Umbilical cord (tissue), 2 donors: ENCODE data around the gene TOLLIP. TPM values are rescaled to one million over a fixed set of nuclear protein-coding genes. Genes with fewer than 3 reads are reported as not detected.
"Not testable (repeated sequence)": the region's sequence is repeated elsewhere in the genome, so short reads cannot be mapped to it uniquely, and the experiment has no call there.

Experiments used
- DNase-seq: peaks from one replicate; pipeline ENCODE4 v3.0.0-alpha.2; 2015; ENCODE audit warnings: low spot score
- total RNA-seq: library from RNA; depleted of rRNA; stranded (reverse); fragments of >200 nt; gene quantifications from one replicate; pipeline ENCODE4 v1.2.3, GENCODE V29; 2014; ENCODE audit warnings: low replicate concordance; ENCODE audit not compliant: insufficient read depth

TOLLIP gene
- total RNA-seq, 1 donor from 2014 or later = 16.9 TPM

GRCh38 chr11:1344056-1344635 lies 34.7 kb upstream of the TOLLIP start:
- DNase-seq = no peak

- no peak for DNase-seq
These were observed 34.1 kb upstream of the TOLLIP start for GRCh38 chr11:1343391-1344055.

GRCh38 chr11:1342946-1343345 lies 33.5 kb upstream of the TOLLIP start:
- no peak for DNase-seq

GRCh38 chr11:1341928-1342524 lies 32.6 kb upstream of the TOLLIP start:
- peak; percentile 30 for DNase-seq

- DNase-seq = not testable (repeated sequence)
These were observed 31.8 kb upstream of the TOLLIP start for GRCh38 chr11:1341226-1341625.

GRCh38 chr11:1340111-1340510 lies 30.7 kb upstream of the TOLLIP start:
- DNase-seq = no peak

GRCh38 chr11:1339066-1339675 lies 29.7 kb upstream of the TOLLIP start:
- DNase-seq = no peak

- DNase-seq = no peak
These were observed 29.0 kb upstream of the TOLLIP start for GRCh38 chr11:1338201-1339065.

GRCh38 chr11:1337647-1338007 lies 28.2 kb upstream of the TOLLIP start:
- DNase-seq = no peak

GRCh38 chr11:1336836-1337646 lies 27.6 kb upstream of the TOLLIP start:
- DNase-seq = peak; percentile 14

- DNase-seq = peak; percentile 82
These were observed 26.7 kb upstream of the TOLLIP start for GRCh38 chr11:1335811-1336761.

GRCh38 chr11:1335264-1335810 lies 25.9 kb upstream of the TOLLIP start:
- DNase-seq = no peak

GRCh38 chr11:1333860-1334259 lies 24.4 kb upstream of the TOLLIP start:
- DNase-seq = no peak

- DNase-seq = no peak
These were observed 23.8 kb upstream of the TOLLIP start for GRCh38 chr11:1333091-1333772.

GRCh38 chr11:1330473-1330872 lies 21.0 kb upstream of the TOLLIP start:
- DNase-seq = no peak

GRCh38 chr11:1327064-1327460 lies 17.6 kb upstream of the TOLLIP start:
- DNase-seq = no peak

GRCh38 chr11:1326435-1327063 lies 17.1 kb upstream of the TOLLIP start:
- no peak for DNase-seq

- DNase-seq = no peak
These were observed 14.3 kb upstream of the TOLLIP start for GRCh38 chr11:1323774-1324173.
